Glutamatergic neuron (in vitro differentiated cells): Measurements from ENCODE around the gene SYNGR3. TPM values are rescaled to one million over a fixed set of nuclear protein-coding genes. Genes with fewer than 3 reads are reported as not detected.

Source experiments
- DNase-seq: peaks from one replicate; pipeline ENCODE4 v3.0.0; 2022
- H3K27ac Mint-ChIP-seq: one replicate; pipeline ENCODE4 v1.8.0; 2020; ENCODE audit warnings: mild to moderate bottlenecking, mixed read lengths, inconsistent platforms; ENCODE audit not compliant: unreplicated experiment
- H3K27me3 Mint-ChIP-seq: one replicate; pipeline ENCODE4 v1.8.0; 2020; ENCODE audit warnings: mild to moderate bottlenecking, moderate library complexity, mixed read lengths, inconsistent platforms; ENCODE audit not compliant: unreplicated experiment
- H3K36me3 Mint-ChIP-seq: one replicate; pipeline ENCODE4 v1.8.0; 2020; ENCODE audit warnings: mild to moderate bottlenecking, mixed read lengths, inconsistent platforms; ENCODE audit not compliant: unreplicated experiment
- H3K4me1 Mint-ChIP-seq: one replicate; pipeline ENCODE4 v1.8.0; 2020; ENCODE audit warnings: mild to moderate bottlenecking, low read depth, mixed read lengths, inconsistent platforms; ENCODE audit not compliant: unreplicated experiment
- H3K4me3 Mint-ChIP-seq: one replicate; pipeline ENCODE4 v1.8.0; 2020; ENCODE audit warnings: mild to moderate bottlenecking, mixed read lengths, inconsistent platforms; ENCODE audit not compliant: unreplicated experiment
- H3K9me3 Mint-ChIP-seq: one replicate; pipeline ENCODE4 v1.8.0; 2020; ENCODE audit warnings: mild to moderate bottlenecking, moderate library complexity, mixed read lengths, inconsistent platforms; ENCODE audit not compliant: unreplicated experiment
- total RNA-seq: library from RNA; stranded (reverse); fragmentation: NEBNext Ultra II Directional; extraction: Animal tissue kit (Norgen Biotek cat#: 25700); gene quantifications from one replicate; pipeline ENCODE4 v1.2.1, GENCODE V29; 2021; ENCODE audit not compliant: unreplicated experiment
- TF ChIP-seq, protein P1 (sequence below): fragments of 200-600 bp; sonication (generic); IDR thresholded peaks from one replicate; pipeline ENCODE4 v1.5.0; 2021; ENCODE audit not compliant: partially characterized antibody, unreplicated experiment

The SYNGR3 gene
- total RNA-seq, 1 donor from 2014 or later, result 45.7 TPM

DNA sequence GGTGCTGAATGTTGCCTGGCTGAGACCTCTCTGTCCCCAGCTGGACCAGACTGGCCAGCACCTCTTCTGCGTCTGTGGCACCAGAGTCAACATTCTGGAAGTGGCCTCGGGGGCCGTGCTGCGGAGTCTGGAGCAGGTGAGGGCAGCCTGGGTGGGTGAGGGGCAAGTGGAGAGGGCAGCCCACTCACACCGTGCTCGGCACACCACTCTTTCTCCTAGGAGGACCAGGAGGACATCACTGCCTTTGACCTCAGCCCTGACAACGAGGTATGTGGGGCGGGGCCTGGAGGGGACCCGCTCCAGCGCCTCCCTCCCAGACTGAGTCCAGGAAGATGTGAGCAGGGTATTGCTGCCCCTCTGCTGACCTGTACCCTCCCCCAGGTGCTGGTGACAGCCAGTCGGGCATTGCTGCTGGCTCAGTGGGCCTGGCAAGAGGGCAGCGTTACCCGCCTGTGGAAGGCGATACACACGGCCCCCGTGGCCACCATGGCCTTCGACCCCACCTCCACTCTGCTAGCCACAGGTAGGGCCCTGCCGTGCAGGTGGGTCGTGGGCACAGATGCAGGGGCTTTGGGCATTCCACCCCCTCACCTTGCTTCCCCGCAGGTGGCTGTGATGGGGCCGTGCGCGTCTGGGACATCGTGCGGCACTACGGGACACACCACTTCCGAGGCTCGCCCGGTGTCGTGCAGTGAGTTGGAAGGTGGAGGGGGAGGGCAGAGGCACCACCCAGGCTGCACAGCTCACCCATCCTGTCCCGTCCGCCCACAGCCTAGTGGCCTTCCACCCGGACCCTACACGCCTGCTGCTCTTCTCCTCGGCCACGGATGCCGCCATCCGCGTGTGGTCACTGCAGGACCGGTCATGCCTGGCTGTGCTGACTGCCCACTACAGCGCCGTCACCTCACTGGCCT lies 15.4 kb upstream of the SYNGR3 start:
- DNase-seq, result no peak
- H3K9me3 Mint-ChIP-seq, result peaks cover 8% of the 10 kb centered on the region
- no peak overlapping the region for H3K4me3 Mint-ChIP-seq
- H3K27me3 Mint-ChIP-seq, result peaks cover 8% of the 10 kb centered on the region
- peaks cover 2% of the 10 kb centered on the region for H3K4me1 Mint-ChIP-seq
- H3K27ac Mint-ChIP-seq, result no peak overlapping the region
- H3K36me3 Mint-ChIP-seq, result no peaks in the 10 kb centered on the region
- TF ChIP-seq, protein P1, sequence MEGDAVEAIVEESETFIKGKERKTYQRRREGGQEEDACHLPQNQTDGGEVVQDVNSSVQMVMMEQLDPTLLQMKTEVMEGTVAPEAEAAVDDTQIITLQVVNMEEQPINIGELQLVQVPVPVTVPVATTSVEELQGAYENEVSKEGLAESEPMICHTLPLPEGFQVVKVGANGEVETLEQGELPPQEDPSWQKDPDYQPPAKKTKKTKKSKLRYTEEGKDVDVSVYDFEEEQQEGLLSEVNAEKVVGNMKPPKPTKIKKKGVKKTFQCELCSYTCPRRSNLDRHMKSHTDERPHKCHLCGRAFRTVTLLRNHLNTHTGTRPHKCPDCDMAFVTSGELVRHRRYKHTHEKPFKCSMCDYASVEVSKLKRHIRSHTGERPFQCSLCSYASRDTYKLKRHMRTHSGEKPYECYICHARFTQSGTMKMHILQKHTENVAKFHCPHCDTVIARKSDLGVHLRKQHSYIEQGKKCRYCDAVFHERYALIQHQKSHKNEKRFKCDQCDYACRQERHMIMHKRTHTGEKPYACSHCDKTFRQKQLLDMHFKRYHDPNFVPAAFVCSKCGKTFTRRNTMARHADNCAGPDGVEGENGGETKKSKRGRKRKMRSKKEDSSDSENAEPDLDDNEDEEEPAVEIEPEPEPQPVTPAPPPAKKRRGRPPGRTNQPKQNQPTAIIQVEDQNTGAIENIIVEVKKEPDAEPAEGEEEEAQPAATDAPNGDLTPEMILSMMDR, result no peak

DNA sequence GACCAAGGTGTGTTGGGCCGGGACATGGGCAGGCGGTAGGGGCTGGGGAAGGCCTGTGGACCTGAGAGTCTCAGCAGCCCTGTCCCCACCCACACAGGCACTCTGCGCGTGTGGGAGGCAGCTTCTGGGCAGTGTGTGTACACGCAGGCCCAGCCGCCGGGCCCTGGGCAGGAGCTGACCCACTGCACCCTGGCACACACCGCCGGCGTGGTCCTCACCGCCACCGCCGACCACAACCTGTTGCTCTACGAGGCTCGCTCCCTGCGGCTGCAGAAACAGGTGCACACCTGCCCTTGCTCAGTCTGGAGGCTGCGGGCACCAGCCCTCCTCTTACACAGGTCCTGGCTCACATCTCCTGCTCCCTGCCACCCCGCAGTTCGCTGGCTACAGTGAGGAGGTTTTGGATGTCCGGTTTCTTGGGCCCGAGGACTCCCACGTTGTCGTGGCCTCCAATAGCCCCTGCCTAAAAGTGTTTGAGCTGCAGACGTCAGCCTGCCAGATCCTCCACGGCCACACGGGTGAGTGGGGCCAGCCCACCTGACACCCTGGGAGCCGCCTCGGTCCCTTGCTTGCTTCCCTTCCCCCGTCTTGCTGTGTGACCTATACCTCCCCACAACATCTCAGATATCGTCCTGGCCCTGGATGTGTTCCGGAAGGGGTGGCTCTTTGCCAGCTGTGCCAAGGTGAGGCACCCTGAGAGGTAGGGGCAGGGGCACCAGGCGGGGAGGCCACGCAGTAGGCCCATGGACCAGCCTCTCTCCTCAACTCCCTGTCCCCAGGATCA lies 14.1 kb upstream of the SYNGR3 start:
- Mint-ChIP-seq H3K27ac (no peak overlapping the region), H3K4me3 (no peak overlapping the region), H3K36me3 (no peaks in the 10 kb centered on the region), H3K27me3 (peaks cover 6% of the 10 kb centered on the region), H3K4me1 (peaks cover 2% of the 10 kb centered on the region), H3K9me3 (peaks cover 8% of the 10 kb centered on the region)
- no peak for DNase-seq
- TF ChIP-seq, protein P1, result no peak

DNA sequence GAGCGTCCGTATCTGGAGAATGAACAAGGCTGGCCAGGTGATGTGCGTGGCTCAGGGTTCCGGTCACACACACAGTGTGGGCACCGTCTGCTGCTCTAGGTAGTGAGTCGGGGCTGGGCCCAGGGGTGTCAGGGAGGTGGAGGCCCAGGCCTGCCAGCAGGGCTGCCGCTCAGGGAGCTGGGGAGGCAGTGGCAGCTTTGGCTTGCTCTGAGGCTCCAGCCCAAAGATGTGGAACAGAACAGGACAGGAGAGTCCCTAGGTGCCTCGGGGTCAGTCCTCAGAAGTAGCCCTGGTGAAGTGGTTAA lies 13.6 kb upstream of the SYNGR3 start:
- TF ChIP-seq, protein P1, result no peak
- Mint-ChIP-seq H3K27me3 (peaks cover 6% of the 10 kb centered on the region), H3K36me3 (no peaks in the 10 kb centered on the region), H3K4me3 (no peak overlapping the region), H3K4me1 (peaks cover 3% of the 10 kb centered on the region), H3K27ac (no peak overlapping the region), H3K9me3 (peaks cover 8% of the 10 kb centered on the region)
- no peak for DNase-seq

DNA sequence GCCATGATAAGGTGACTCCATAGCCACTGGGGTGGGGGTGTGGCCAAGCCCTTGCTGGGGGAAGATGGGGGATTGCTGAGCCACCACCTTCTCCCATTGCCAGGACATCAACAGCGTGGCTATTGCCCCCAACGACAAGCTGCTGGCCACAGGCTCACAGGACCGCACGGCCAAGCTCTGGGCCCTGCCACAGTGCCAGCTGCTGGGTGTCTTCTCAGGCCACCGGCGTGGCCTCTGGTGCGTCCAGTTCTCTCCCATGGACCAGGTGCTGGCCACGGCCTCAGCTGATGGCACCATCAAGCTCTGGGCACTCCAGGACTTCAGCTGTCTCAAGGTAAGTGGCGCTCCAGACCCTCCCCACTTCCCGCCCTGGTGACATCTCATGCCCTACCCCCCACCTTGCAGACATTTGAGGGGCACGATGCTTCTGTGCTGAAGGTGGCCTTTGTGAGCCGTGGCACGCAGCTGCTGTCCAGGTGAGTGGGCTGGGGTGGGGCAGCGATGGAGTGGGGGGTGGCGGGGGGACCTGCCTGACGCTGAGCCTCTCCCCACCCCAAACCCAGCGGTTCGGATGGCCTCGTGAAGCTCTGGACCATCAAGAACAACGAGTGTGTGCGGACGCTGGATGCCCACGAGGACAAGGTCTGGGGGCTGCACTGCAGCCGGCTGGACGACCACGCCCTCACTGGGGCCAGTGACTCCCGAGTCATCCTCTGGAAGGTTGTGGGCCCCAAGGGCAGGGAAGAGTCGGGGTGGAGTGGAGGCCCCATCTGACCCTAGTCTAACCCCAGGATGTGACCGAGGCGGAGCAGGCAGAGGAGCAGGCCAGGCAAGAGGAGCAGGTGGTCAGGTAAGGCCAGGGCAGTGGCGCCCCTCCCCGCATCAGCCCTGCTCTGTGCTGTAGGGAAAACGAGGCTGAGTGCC lies 12.6 kb upstream of the SYNGR3 start:
- Mint-ChIP-seq H3K4me1 (peaks cover 6% of the 10 kb centered on the region), H3K27ac (no peak overlapping the region), H3K27me3 (peaks cover 4% of the 10 kb centered on the region), H3K9me3 (peaks cover 2% of the 10 kb centered on the region), H3K36me3 (no peaks in the 10 kb centered on the region), H3K4me3 (no peak overlapping the region)
- DNase-seq, result no peak
- TF ChIP-seq, protein P1, result no peak
